Stimulated activated CD8-positive, alpha-beta memory T cell treated with anti-CD3 and anti-CD28 coated beads, Interleukin-15, amount 100 ng/mL, for 1 hour (primary cell): ENCODE data around the gene TIMM22.
"Not testable (repeated sequence)": the region's sequence is repeated elsewhere in the genome, so short reads cannot be mapped to it uniquely, and the experiment has no call there.

Source experiments
- DNase-seq: peaks from one replicate; pipeline ENCODE4 v3.0.0-alpha.2; 2020; ENCODE audit warnings: low read depth

TIMM22 gene

GRCh38 chr17:1039511-1040215, 42.7 kb downstream of the TIMM22 start:
- DNase-seq = no peak

- DNase-seq = no peak
Observed at GRCh38 chr17:1040216-1040600, 43.3 kb downstream of the TIMM22 start.

DNA sequence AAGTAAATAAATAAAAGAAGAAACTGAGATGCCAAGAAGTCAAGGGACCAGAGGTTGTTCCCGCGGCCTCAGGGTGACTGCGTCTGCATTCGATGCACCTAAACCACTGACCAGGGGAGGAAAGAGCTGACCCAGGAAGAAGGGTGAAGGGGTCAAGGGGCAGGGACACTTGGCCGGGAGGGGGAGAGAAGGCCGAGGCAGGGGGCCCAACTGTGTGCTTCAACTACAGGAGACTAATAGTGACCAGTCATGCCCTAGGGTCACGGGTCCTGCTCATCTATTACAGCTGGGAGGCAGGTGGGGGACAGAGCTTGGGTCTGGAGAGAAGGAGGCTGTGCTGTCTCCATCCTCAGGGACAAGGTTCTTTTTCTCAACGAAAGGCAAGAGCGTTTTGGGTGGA, 44.8 kb downstream of the TIMM22 start:
- no peak for DNase-seq

DNA sequence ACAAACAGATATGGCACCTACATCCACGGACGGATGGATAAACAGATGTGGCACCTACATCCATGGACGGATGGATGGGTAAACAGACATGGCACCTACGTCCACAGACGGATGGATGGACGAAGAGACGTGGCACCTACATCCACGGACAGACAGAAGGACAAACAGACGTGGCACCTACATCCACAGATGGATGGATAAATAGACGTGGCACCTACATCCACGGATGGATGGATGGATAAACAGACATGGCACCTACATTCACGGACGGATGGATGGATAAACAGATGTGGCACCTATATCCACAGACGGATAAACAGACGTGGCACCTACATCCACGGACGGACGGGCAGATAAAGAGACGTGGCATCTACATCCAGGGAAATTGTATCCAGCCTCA, 45.6 kb downstream of the TIMM22 start:
- no peak for DNase-seq

DNA sequence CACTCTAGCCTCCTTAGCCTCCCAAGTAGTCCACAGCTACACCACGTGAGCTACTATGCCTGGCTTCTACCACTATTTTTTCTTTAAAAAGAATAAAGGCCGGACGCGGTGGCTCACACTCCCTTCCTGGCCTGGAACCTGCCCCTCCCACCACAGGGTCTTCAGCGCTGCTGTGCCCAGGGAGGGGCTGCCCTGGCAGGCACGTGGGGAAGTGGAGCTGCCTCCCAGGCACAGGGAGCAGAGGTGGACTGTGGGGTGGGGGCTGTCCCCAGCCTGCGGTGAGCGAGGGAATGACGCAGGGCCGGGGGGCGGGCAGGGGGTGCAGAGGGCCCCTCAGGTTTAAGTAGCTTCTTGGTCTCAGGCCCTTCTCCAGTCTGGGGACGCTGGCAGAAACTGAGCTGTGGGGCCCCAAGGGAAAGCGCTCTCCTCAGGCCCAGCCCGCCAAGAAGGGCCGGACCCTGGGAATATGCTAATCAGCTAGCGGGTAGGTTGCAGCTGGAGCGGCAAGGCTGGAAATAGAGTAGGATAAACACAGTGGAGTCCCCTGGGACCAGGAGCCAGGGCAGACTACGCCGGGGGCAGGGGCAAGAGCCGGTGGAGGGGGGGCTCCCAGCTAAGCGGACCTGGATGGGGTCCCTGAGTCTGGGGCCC, 46.8 kb downstream of the TIMM22 start:
- no peak for DNase-seq

DNA sequence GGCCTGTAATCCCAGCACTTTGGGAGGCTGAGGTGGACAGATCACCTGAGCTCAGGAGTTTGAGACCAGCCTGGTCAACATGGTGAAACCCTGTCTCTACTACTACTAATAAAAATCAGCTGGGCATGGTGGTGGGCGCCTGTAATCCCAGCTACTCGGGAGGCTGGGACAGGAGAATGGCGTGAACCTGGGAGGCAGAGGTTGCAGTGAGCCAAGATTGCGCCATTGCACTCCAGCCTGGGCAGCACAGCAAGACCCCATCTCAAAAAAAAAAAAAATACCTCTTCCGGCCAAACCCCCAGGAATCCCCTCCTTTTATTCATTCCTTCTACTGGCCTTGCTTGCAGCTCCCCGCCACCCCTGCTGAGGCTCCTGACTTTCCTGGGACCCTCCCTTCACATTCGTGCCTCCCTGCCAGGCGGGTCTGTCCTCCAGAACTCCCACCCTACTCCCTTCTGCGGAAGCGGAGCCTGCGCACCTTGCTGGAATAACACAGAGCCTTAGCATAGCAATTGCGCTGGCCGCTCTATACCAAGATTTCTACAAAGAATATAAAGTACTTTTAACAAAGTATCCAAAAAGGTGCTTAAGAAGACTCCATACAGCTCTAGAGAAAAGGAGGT, 47.6 kb downstream of the TIMM22 start:
- not testable (repeated sequence) for DNase-seq

GRCh38 chr17:1045456-1045855, 48.5 kb downstream of the TIMM22 start:
- DNase-seq = no peak

DNA sequence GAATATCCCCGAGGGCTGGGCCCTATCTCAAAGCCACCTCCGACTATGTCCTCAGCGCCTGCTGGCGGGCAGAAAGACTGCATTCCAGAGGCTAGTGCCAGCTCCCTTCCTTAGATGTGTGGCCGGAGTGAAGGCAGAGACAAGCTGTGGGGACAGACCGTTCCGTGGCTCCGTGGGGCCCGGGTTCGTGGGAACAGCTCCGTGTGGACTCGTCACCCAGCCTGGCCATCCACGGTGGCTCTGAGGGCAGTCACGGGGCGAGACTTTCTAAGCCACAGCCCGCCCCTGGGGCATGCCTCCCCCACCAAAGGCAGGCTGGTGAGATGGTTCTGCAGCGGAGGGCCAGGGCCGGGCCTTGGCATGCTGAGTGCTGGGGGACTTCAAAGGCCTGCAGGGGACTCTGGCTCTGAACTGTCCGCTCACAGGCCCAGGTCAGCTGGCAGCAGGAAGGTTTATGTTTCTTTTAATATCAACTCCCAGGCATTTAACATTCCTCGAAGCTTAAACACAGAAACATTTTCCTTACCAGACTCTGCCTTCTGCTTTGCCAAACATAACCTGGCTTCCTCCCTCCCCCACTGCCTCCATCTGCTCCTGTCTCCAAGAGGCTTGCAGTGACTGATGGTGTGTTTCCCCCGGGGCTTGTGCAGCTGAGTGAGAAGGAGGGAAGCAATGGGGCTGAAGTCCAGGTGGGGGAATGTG, 50.4 kb downstream of the TIMM22 start:
- no peak for DNase-seq

DNA sequence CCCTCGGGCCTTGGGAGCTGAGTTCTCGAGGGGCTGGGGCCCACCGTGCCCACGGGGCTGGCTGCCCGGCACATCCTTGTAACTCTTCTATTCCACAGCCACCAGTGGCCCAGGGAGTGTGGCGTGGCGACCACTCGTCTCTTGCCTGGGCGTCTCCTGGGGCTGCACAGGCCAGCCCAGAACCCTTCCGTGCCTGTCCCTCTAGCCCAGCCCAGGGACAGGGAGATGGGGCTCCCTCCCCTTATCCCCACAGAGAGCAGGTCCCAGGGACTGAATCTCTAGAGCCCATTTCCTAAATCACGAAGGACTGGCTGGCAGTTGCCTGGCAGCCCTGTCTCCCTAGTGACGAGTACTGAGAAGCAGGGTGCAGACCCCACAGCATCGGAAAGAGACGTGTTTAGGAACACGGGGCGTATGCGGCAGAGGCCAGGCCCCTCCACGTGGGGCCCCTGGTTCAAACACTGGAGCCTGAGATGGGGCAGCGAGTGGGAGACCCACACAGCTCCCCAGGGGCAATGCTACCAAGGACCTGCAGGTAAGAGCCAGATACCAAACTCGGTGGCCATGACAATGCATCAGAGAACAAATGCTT, 51.0 kb downstream of the TIMM22 start:
- DNase-seq = no peak

DNA sequence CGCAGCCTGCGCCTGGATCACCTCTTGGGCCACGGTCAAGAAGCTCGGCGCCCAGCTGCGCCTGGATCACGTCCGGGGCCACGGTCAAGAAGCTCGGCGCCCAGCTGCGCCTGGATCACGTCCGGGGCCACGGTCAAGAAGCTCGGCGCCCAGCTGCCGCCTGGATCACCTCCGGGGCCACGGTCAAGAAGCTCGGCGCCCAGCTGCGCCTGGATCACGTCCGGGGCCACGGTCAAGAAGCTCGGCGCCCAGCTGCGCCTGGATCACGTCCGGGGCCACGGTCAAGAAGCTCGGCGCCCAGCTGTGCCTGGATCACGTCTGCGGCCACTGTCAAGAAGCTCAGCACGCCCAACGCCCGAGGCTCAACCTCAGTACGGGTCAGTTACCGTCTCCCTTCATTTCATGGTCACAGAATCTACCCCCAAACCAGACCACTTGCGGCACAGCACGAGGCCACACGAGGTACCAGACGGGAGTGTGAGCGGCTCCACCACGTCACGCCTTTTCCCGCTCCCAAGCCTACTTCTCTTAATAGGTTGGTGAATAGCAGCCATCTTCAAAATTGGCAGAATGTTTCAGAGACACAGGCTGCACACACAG, 51.7 kb downstream of the TIMM22 start:
- DNase-seq = not testable (repeated sequence)

GRCh38 chr17:1049446-1050225, 52.7 kb downstream of the TIMM22 start:
- DNase-seq = no peak

GRCh38 chr17:1050246-1050995, 53.5 kb downstream of the TIMM22 start:
- no peak for DNase-seq

- no peak for DNase-seq
Observed at GRCh38 chr17:1050996-1051925, 54.3 kb downstream of the TIMM22 start.
